Right atrium auricular region (tissue), 2 donors: Measurements from ENCODE around the gene OR52W1. TPM values are rescaled to one million over a fixed set of nuclear protein-coding genes. Genes with fewer than 3 reads are reported as not detected.
"Not testable (repeated sequence)": the region's sequence is repeated elsewhere in the genome, so short reads cannot be mapped to it uniquely, and the experiment has no call there.

Experiments
- DNase-seq: peaks from one replicate; pipeline ENCODE4 v3.0.0-alpha.2; 2019; ENCODE audit warnings: low spot score
- H3K27ac ChIP-seq, 2 donors: fragments of 200-600 bp; sonication (generic); 1 replicate in 1 of 2; 2 replicates in 1 of 2; pipeline ENCODE4 v1.5.1; 2016 to 2019
- H3K27me3 ChIP-seq, 2 donors: fragments of 200-600 bp; sonication (generic); one replicate each; pipeline versions ENCODE4 v1.5.1 to v1.6.0; 2017 to 2019
- H3K36me3 ChIP-seq: fragments of 200-600 bp; sonication (generic); one replicate; pipeline ENCODE4 v1.5.1; 2016
- H3K4me1 ChIP-seq, 2 donors: fragments of 200-600 bp; sonication (generic); one replicate each; pipeline versions ENCODE4 v1.5.1 to v1.6.0; 2017 to 2019
- H3K4me3 ChIP-seq, 2 donors: fragments of 200-600 bp; sonication (generic); 1 replicate in 1 of 2; 2 replicates in 1 of 2; pipeline ENCODE4 v1.5.1; 2017 to 2019; ENCODE audit warnings: mild to moderate bottlenecking in 1 of 2, moderate library complexity in 1 of 2
- H3K9me3 ChIP-seq, 2 donors: fragments of 200-600 bp; sonication (generic); one replicate each; pipeline ENCODE4 v1.5.1; 2019
- CTCF ChIP-seq, 2 donors: fragments of 200-600 bp; sonication (generic); IDR thresholded peaks; one replicate each; pipeline ENCODE4 v1.5.1; 2019; ENCODE audit warnings: antibody characterized with exemption in 2 of 2
- total RNA-seq, 2 donors: library from RNA; depleted of rRNA; stranded (reverse); fragments of >200 nt; gene quantifications; one replicate each; pipeline ENCODE4 v1.1.0, GENCODE V29; 2016

OR52W1 gene
- total RNA-seq, 2 donors from 2014 or later, result not detected

DNA sequence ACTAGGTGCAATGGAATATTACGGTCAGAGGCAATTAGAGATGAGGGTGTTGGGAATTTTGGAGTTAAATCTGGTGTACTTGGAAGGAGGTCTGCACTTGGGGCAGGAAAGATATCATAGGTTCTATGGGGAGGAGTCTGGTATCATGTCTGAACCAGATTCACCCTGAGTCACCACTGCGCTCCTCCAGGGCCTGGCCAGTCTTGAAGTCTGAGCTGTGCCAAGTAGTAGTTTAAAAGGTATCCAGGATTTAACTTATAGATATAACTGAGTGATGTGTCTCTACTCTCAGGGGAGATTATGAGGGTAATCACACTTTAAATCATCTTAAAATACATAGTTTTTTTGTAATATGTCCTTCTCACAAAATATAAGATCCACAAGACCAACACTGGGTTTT, 46.5 kb downstream of the OR52W1 start:
- Histone ChIP-seq H3K27ac (no peak overlapping the region), H3K4me3 (no peak overlapping the region), H3K4me1 (peaks cover 0 to 10% of the 10 kb centered on the region in 2 donors), H3K27me3 (no peaks in the 10 kb centered on the region), H3K36me3 (no peaks in the 10 kb centered on the region), H3K9me3 (no peaks in the 10 kb centered on the region)
- no peak for DNase-seq
- TF ChIP-seq CTCF (IDR thresholded peaks at IDR 0.05), result no peak

DNA sequence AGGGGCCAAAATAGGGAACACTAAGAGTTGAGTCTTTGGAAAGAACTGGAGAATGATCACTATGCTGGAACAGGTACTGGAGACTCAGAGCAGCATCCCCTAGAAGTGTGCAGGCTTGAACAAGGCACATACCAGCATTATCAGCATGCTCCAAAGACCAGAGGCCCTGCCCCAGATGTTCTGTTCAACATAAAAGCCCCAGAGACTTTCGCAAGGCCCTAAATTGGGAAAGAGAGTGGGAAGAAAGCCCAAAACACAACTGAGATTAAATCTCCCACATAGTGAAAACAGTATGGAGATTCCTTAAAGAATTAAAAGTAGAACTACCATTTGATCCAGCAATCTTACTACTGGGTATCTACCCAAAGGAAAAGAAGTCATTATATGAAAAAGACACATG, 49.2 kb downstream of the OR52W1 start:
- DNase-seq, result no peak
- Histone ChIP-seq H3K36me3 (no peaks in the 10 kb centered on the region), H3K9me3 (no peaks in the 10 kb centered on the region), H3K4me1 (peaks cover 0 to 10% of the 10 kb centered on the region in 2 donors), H3K4me3 (no peak overlapping the region), H3K27ac (no peak overlapping the region), H3K27me3 (no peaks in the 10 kb centered on the region)
- no peak for TF ChIP-seq CTCF (IDR thresholded peaks at IDR 0.05)

GRCh38 chr11:6248897-6249296, 49.9 kb downstream of the OR52W1 start:
- H3K9me3 ChIP-seq, H3K27me3 ChIP-seq, H3K4me1 ChIP-seq, H3K27ac ChIP-seq, H3K36me3 ChIP-seq, H3K4me3 ChIP-seq, DNase-seq: not testable (repeated sequence)

Other genes with a start within 250 kb of the OR52W1 start
- not detected for gene OR56A5, start 230.7 kb upstream of the OR52W1 start, total RNA-seq
- not detected for gene OR52L1, start 212.2 kb upstream of the OR52W1 start, total RNA-seq
- gene OR56A4, start 192.3 kb upstream of the OR52W1 start, total RNA-seq, result not detected
- not detected for gene OR56A1, start 168.5 kb upstream of the OR52W1 start, total RNA-seq
- gene OR56B4, start 91.5 kb upstream of the OR52W1 start, total RNA-seq, result not detected
- not detected for gene OR52B2, start 28.9 kb upstream of the OR52W1 start, total RNA-seq
- not detected for gene C11orf42, start 6.3 kb downstream of the OR52W1 start, total RNA-seq
- gene FHIP1B, start 35.4 kb downstream of the OR52W1 start, total RNA-seq, result 10 to 100 TPM; 26.7 to 37.6 TPM
- gene CNGA4, start 39.9 kb downstream of the OR52W1 start, total RNA-seq, result not detected
- not detected for gene CCKBR, start 60.6 kb downstream of the OR52W1 start, total RNA-seq
- gene CAVIN3, start 121.3 kb downstream of the OR52W1 start, total RNA-seq, result 10 to 100 TPM; 84.8 to 86.7 TPM
- gene SMPD1, start 191.2 kb downstream of the OR52W1 start, total RNA-seq, result 10 to 100 TPM; 44.5 to 71.7 TPM
- gene APBB1, start 219.9 kb downstream of the OR52W1 start, total RNA-seq, result 10 to 100 TPM; 79.8 to 80.9 TPM
- gene HPX, start 241.8 kb downstream of the OR52W1 start, total RNA-seq, result under 1 TPM in 1 of 2 donors, not detected in 1; 0.20 TPM